GM13976 (cell line): Measurements from ENCODE around the gene RHBDL1.

Source experiments
- DNase-seq: peaks from one replicate; pipeline ENCODE4 v3.0.0; 2012; ENCODE audit warnings: low spot score
- CTCF ChIP-seq: IDR thresholded peaks from 2 replicates; pipeline ENCODE4 v1.5.1; 2012; ENCODE audit warnings: borderline replicate concordance, mild to moderate bottlenecking; ENCODE audit not compliant: insufficient read depth; ENCODE audit errors: extremely low read depth, missing control alignments, control extremely low read depth
- in situ Hi-C: fragments of 300-500 bp; cut with MboI; formaldehyde crosslinking; loops from one replicate; pipeline ENCODE4 v1.12.0; 2022; ENCODE audit warnings: low sequenced_read_pairs, mixed read lengths, inconsistent platforms; ENCODE audit not compliant: unreplicated experiment

RHBDL1 gene

GRCh38 chr16:674214-674881 lies 1.1 kb upstream of the RHBDL1 start:
- TF ChIP-seq CTCF, result no peak
- DNase-seq, result no peak
- in situ Hi-C loops, result no loop called here

GRCh38 chr16:675884-676564 lies 553 bp downstream of the RHBDL1 start:
- TF ChIP-seq CTCF, result no peak
- no peak for DNase-seq
- in situ Hi-C loops, result no loop called here

GRCh38 chr16:676565-676902 lies 1.1 kb downstream of the RHBDL1 start:
- no peak for DNase-seq
- in situ Hi-C loops, result no loop called here
- TF ChIP-seq CTCF, result no peak

- DNase-seq, result no peak
- no peak for TF ChIP-seq CTCF
- in situ Hi-C loops, result no loop called here
Measured at GRCh38 chr16:676913-677312, 1.4 kb downstream of the RHBDL1 start.

GRCh38 chr16:677316-678190 lies 2.1 kb downstream of the RHBDL1 start:
- DNase-seq, result no peak
- TF ChIP-seq CTCF, result no peak
- in situ Hi-C loops, result no loop called here

- in situ Hi-C loops, result no loop called here
- no peak for DNase-seq
- TF ChIP-seq CTCF, result no peak
Measured at GRCh38 chr16:678209-678857, 2.9 kb downstream of the RHBDL1 start.
